HepG2 (cell line): ENCODE results near the gene FOXN3. TPM values are rescaled to one million over a fixed set of nuclear protein-coding genes. Genes with fewer than 3 reads are reported as not detected.
A peak's percentile ranks its signal among the peaks of the same experiment; 100 is the strongest.

Source experiments
- CREB1 ChIP-seq, 2 experiments: fragments of 450-650 bp in 1 of 2; IDR thresholded peaks; 2 replicates each; pipeline ENCODE4 v1.6.1; 2016 to 2017; ENCODE audit warnings: control low read depth in 1 of 2, mild to moderate bottlenecking in 1 of 2, missing compliant biosample characterization in 1 of 2, missing genetic modification characterization in 1 of 2
- HIVEP1 ChIP-seq: sonication (generic); formaldehyde crosslinking; IDR thresholded peaks from 2 replicates; pipeline ENCODE4 v1.4.0; 2020; ENCODE audit warnings: mild to moderate bottlenecking, missing genetic modification reagents
- NFKB2 ChIP-seq: sonication (generic); formaldehyde crosslinking; IDR thresholded peaks from 2 replicates; pipeline ENCODE4 v1.4.0; 2020; ENCODE audit warnings: missing genetic modification reagents, borderline replicate concordance
- RAD51 ChIP-seq: fragments of 450-650 bp; IDR thresholded peaks from 2 replicates; pipeline ENCODE4 v1.6.1; 2016; ENCODE audit warnings: borderline replicate concordance
- SOX13 ChIP-seq, 3 experiments: fragments of 450-650 bp in 1 of 3; sonication (generic) in 1 of 3; formaldehyde crosslinking in 1 of 3; IDR thresholded peaks in 2 of 3; conservative IDR thresholded peaks in 1 of 3; 2 replicates each; pipeline versions ENCODE4 v1.5.0 to v1.6.1; 2016 to 2020; ENCODE audit warnings: antibody characterized with exemption in 1 of 3, mild to moderate bottlenecking in 1 of 3, missing compliant biosample characterization in 1 of 3, missing genetic modification reagents in 1 of 3, moderate library complexity in 1 of 3
- TAF15 ChIP-seq: fragments of 200-400 bp; formaldehyde crosslinking; IDR thresholded peaks from one replicate; pipeline ENCODE4 v1.6.1; 2018; ENCODE audit warnings: mild to moderate bottlenecking, low read depth, low read length; ENCODE audit not compliant: poor library complexity, severe bottlenecking
- TGIF2 ChIP-seq: IDR thresholded peaks from 2 replicates; pipeline ENCODE4 v1.6.1; 2016; ENCODE audit warnings: control low read depth, missing compliant biosample characterization
- polyA plus RNA-seq, 8 experiments: library from polyadenylated mRNA; depleted of rRNA in 3 of 8; stranded (reverse) in 7 of 8; unstranded in 1 of 8; fragments of >200 nt; fragmentation: Illumina TruSeq in 4 of 8; extraction: Trizol in 4 of 8; gene quantifications; 2 replicates each; pipeline versions ENCODE4 v1.2.1 to v1.2.3, GENCODE V29; 2011 to 2016; ENCODE audit warnings: low read depth in 4 of 8, missing spikeins in 1 of 8, mixed read lengths in 1 of 8; ENCODE audit not compliant: insufficient read depth in 1 of 8
- total RNA-seq, 5 experiments: library from RNA; depleted of rRNA; stranded (reverse); fragments of >200 nt; fragmentation: Illumina TruSeq; extraction: Trizol; gene quantifications; 2 replicates each; pipeline ENCODE4 v1.2.3, GENCODE V29; 2016; ENCODE audit warnings: low read depth in 1 of 5
- TF ChIP-seq, protein P1 (sequence below), 2 experiments: sonication (generic) in 1 of 2; formaldehyde crosslinking in 1 of 2; IDR thresholded peaks; 2 replicates each; pipeline versions ENCODE4 v1.6.1 to v1.9.0; 2014 to 2022; ENCODE audit warnings: antibody characterized with exemption in 1 of 2, borderline replicate concordance in 1 of 2, inconsistent platforms in 1 of 2, low read depth in 1 of 2, missing genetic modification reagents in 1 of 2
- TF ChIP-seq, protein P2 (sequence below): IDR thresholded peaks from 2 replicates; pipeline ENCODE4 v1.6.1; 2012; ENCODE audit warnings: low read length, improper control_type of control experiment
- TF ChIP-seq, protein P3 (sequence below): sonication (generic); formaldehyde crosslinking; IDR thresholded peaks from 2 replicates; pipeline ENCODE4 v1.4.0; 2020; ENCODE audit warnings: mild to moderate bottlenecking, low read depth, missing genetic modification reagents
- TF ChIP-seq, protein P4 (sequence below): sonication (generic); formaldehyde crosslinking; IDR thresholded peaks from 2 replicates; pipeline ENCODE4 v1.8.0; 2022; ENCODE audit warnings: mild to moderate bottlenecking, missing genetic modification reagents; ENCODE audit not compliant: insufficient replicate concordance

FOXN3 gene
- total and polyA plus RNA-seq, 2 of the 13 experiments (the other 11 are each of a cell fraction or from before 2014, with no cell fraction given) = 32.4 to 70.2 TPM

DNA sequence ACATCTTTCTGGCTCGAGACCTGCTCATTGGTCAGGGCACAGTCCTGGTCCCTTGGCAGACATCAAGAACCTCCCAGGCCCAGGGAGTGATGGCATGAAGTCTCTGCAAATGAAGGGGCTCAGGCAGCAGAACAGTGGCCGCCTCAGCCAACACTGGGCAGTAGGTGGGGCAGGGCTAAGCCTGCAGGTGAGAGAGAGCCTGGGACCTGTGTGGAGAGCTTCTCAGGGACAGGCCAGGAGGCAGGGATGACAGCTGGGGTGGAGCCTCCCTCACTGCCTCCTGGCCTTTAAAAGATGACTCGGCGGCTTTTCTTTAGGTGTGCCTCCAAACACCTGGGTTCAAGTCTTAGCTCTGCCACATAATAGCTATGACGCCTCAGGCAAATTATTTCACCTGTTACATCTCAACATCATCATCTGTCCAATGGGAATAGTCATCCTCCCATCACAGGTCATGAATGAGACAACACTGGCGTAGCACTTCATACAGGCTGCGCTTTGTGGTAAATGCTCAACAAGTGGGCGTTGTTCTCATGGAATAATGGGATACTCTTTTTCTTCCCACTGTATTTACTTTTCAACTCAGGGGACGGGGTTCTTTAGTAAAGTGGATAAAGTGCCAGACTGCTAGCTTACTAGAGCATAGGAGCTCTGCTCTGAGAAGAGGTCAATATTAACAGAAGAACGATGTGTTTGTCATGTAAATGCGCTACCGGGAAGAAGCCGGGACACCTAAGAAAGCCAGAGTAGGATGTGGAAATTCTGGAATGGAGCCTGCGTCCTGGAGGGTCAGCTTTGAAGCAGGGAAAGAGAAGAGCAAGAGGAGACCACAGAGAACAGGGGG, 277.4 kb downstream of the FOXN3 start (continued):
- TF ChIP-seq, protein P1, sequence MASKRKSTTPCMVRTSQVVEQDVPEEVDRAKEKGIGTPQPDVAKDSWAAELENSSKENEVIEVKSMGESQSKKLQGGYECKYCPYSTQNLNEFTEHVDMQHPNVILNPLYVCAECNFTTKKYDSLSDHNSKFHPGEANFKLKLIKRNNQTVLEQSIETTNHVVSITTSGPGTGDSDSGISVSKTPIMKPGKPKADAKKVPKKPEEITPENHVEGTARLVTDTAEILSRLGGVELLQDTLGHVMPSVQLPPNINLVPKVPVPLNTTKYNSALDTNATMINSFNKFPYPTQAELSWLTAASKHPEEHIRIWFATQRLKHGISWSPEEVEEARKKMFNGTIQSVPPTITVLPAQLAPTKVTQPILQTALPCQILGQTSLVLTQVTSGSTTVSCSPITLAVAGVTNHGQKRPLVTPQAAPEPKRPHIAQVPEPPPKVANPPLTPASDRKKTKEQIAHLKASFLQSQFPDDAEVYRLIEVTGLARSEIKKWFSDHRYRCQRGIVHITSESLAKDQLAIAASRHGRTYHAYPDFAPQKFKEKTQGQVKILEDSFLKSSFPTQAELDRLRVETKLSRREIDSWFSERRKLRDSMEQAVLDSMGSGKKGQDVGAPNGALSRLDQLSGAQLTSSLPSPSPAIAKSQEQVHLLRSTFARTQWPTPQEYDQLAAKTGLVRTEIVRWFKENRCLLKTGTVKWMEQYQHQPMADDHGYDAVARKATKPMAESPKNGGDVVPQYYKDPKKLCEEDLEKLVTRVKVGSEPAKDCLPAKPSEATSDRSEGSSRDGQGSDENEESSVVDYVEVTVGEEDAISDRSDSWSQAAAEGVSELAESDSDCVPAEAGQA (IDR thresholded peaks at IDR 0.05; ENCODE audit: low read depth) = no peak
- TF ChIP-seq, protein P1 (CRISPR knock-in tag; IDR thresholded peaks at IDR 0.05; ENCODE audit: borderline replicate concordance) = no peak
- no peak; the same call in 1 of the 2 replicates for TF ChIP-seq CREB1 (IDR thresholded peaks at IDR 0.05)
- 0 out of 2 replicates have a peak, but pooled peaks have one; percentile 28 for TF ChIP-seq CREB1 (CRISPR knock-in tag; IDR thresholded peaks at IDR 0.05)
- TF ChIP-seq, protein P2, sequence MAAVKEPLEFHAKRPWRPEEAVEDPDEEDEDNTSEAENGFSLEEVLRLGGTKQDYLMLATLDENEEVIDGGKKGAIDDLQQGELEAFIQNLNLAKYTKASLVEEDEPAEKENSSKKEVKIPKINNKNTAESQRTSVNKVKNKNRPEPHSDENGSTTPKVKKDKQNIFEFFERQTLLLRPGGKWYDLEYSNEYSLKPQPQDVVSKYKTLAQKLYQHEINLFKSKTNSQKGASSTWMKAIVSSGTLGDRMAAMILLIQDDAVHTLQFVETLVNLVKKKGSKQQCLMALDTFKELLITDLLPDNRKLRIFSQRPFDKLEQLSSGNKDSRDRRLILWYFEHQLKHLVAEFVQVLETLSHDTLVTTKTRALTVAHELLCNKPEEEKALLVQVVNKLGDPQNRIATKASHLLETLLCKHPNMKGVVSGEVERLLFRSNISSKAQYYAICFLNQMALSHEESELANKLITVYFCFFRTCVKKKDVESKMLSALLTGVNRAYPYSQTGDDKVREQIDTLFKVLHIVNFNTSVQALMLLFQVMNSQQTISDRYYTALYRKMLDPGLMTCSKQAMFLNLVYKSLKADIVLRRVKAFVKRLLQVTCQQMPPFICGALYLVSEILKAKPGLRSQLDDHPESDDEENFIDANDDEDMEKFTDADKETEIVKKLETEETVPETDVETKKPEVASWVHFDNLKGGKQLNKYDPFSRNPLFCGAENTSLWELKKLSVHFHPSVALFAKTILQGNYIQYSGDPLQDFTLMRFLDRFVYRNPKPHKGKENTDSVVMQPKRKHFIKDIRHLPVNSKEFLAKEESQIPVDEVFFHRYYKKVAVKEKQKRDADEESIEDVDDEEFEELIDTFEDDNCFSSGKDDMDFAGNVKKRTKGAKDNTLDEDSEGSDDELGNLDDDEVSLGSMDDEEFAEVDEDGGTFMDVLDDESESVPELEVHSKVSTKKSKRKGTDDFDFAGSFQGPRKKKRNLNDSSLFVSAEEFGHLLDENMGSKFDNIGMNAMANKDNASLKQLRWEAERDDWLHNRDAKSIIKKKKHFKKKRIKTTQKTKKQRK = no peak
- no peak for TF ChIP-seq NFKB2
- TF ChIP-seq, protein P3, sequence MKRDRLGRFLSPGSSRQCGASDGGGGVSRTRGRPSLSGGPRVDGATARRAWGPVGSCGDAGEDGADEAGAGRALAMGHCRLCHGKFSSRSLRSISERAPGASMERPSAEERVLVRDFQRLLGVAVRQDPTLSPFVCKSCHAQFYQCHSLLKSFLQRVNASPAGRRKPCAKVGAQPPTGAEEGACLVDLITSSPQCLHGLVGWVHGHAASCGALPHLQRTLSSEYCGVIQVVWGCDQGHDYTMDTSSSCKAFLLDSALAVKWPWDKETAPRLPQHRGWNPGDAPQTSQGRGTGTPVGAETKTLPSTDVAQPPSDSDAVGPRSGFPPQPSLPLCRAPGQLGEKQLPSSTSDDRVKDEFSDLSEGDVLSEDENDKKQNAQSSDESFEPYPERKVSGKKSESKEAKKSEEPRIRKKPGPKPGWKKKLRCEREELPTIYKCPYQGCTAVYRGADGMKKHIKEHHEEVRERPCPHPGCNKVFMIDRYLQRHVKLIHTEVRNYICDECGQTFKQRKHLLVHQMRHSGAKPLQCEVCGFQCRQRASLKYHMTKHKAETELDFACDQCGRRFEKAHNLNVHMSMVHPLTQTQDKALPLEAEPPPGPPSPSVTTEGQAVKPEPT (CRISPR knock-in tag) = no peak
- no peak for TF ChIP-seq SOX13 (IDR thresholded peaks at IDR 0.05)
- TF ChIP-seq SOX13 (CRISPR knock-in tag; conservative IDR thresholded peaks at IDR 0.05 in 1 of 2, IDR thresholded peaks at IDR 0.05 in 1 of 2) = peak in 1 of 2 experiments; percentile 84; a peak in 2 of 4 replicates
- no peak for TF ChIP-seq TAF15
- TF ChIP-seq, protein P4, sequence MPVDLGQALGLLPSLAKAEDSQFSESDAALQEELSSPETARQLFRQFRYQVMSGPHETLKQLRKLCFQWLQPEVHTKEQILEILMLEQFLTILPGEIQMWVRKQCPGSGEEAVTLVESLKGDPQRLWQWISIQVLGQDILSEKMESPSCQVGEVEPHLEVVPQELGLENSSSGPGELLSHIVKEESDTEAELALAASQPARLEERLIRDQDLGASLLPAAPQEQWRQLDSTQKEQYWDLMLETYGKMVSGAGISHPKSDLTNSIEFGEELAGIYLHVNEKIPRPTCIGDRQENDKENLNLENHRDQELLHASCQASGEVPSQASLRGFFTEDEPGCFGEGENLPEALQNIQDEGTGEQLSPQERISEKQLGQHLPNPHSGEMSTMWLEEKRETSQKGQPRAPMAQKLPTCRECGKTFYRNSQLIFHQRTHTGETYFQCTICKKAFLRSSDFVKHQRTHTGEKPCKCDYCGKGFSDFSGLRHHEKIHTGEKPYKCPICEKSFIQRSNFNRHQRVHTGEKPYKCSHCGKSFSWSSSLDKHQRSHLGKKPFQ = no peak
- peak; percentile 30; the same call in 1 of the 2 replicates for TF ChIP-seq TGIF2
- no peak for TF ChIP-seq RAD51
- no peak for TF ChIP-seq HIVEP1 (CRISPR knock-in tag)
